ENCODE data around the gene ITFG1.

Gene ITFG1

GRCh38 chr16:47284999-47285398 is 175.9 kb downstream of the ITFG1 start:
- no peaks in the 10 kb centered on the region for H3F3A ChIP-seq (ENCODE audit: control insufficient read depth, insufficient read depth)
- no peaks in the 10 kb centered on the region for H3K27me3 ChIP-seq (ENCODE audit: control insufficient read depth, low read length)
- no peaks in the 10 kb centered on the region for H3K9me2 ChIP-seq (replicated peaks; ENCODE audit: control insufficient read depth, low read length)
- TF ChIP-seq EZH2phosphoT487 (IDR thresholded peaks at IDR 0.05; ENCODE audit: borderline replicate concordance, low read length): no peak
- TF ChIP-seq, protein P1, sequence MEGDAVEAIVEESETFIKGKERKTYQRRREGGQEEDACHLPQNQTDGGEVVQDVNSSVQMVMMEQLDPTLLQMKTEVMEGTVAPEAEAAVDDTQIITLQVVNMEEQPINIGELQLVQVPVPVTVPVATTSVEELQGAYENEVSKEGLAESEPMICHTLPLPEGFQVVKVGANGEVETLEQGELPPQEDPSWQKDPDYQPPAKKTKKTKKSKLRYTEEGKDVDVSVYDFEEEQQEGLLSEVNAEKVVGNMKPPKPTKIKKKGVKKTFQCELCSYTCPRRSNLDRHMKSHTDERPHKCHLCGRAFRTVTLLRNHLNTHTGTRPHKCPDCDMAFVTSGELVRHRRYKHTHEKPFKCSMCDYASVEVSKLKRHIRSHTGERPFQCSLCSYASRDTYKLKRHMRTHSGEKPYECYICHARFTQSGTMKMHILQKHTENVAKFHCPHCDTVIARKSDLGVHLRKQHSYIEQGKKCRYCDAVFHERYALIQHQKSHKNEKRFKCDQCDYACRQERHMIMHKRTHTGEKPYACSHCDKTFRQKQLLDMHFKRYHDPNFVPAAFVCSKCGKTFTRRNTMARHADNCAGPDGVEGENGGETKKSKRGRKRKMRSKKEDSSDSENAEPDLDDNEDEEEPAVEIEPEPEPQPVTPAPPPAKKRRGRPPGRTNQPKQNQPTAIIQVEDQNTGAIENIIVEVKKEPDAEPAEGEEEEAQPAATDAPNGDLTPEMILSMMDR (IDR thresholded peaks at IDR 0.05; ENCODE audit: low read depth, low read length, poor library complexity, severe bottlenecking): no peak
- no peaks in the 10 kb centered on the region for H4K20me1 ChIP-seq (ENCODE audit: control insufficient read depth, insufficient read depth, low read depth, low read length)
- H3K36me3 ChIP-seq (ENCODE audit: control insufficient read depth, low read length): no peaks in the 10 kb centered on the region
- no peak overlapping the region for H3K27ac ChIP-seq (ENCODE audit: low read depth, low read length)
- H3K79me2 ChIP-seq (ENCODE audit: control insufficient read depth, low read length): no peaks in the 10 kb centered on the region
- H3K4me3 ChIP-seq (ENCODE audit: low read length): no peak overlapping the region
- no peak overlapping the region for H3K4me2 ChIP-seq (ENCODE audit: low read length)
- H3K9me3 ChIP-seq (ENCODE audit: control insufficient read depth, insufficient read depth, low read length): no peaks in the 10 kb centered on the region
- H3K4me1 ChIP-seq (ENCODE audit: control insufficient read depth, low read length): no peaks in the 10 kb centered on the region

DNA sequence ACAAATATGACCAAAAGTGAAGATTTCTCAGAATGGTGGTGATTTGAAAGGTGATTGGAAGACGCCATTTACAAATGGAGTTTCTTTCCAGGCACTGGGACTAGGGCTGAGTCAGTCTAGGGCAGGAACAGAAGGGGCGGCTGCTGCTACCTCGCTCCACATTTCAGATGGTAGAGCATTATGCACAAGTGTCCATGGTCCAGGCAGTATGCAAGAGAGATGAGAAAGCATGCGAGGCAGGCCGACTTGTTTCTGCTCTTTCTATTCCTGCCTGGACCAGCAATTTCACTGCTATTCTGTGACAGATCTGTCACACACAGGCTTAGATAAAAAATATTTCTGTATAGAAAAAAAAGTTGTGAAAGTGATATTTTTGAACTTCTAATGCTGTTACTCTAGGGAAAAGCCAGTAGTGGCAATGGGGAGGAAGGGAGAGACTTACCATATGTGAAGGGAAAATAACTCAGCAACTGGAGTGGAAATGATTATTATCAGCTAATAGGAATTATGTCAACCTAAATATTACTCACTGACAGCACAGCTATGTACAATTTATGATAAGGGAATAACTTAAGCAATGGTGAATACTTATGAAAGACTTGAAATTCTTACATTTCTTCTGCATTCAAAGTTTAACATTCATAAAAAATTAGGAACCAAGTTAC is 182.4 kb downstream of the ITFG1 start:
- no peak for TF ChIP-seq EZH2phosphoT487 (IDR thresholded peaks at IDR 0.05; ENCODE audit: borderline replicate concordance, low read length)
- TF ChIP-seq, protein P1 (IDR thresholded peaks at IDR 0.05; ENCODE audit: low read depth, low read length, poor library complexity, severe bottlenecking): no peak
- Histone ChIP-seq H4K20me1 (ENCODE audit: control insufficient read depth, insufficient read depth, low read depth, low read length) (no peaks in the 10 kb centered on the region), H3K79me2 (ENCODE audit: control insufficient read depth, low read length) (no peaks in the 10 kb centered on the region), H3K4me2 (ENCODE audit: low read length) (no peak overlapping the region), H3K27me3 (ENCODE audit: control insufficient read depth, low read length) (no peaks in the 10 kb centered on the region), H3F3A (ENCODE audit: control insufficient read depth, insufficient read depth) (no peaks in the 10 kb centered on the region), H3K9me3 (ENCODE audit: control insufficient read depth, insufficient read depth, low read length) (no peaks in the 10 kb centered on the region), H3K9me2 (replicated peaks; ENCODE audit: control insufficient read depth, low read length) (no peaks in the 10 kb centered on the region), H3K4me3 (ENCODE audit: low read length) (no peak overlapping the region), H3K27ac (ENCODE audit: low read depth, low read length) (no peak overlapping the region), H3K4me1 (ENCODE audit: control insufficient read depth, low read length) (no peaks in the 10 kb centered on the region), H3K36me3 (ENCODE audit: control insufficient read depth, low read length) (no peaks in the 10 kb centered on the region)

GRCh38 chr16:47276522-47276921 is 184.3 kb downstream of the ITFG1 start:
- H3K36me3 ChIP-seq (ENCODE audit: control insufficient read depth, low read length): no peaks in the 10 kb centered on the region
- no peaks in the 10 kb centered on the region for H3K27me3 ChIP-seq (ENCODE audit: control insufficient read depth, low read length)
- no peak overlapping the region for H3K4me3 ChIP-seq (ENCODE audit: low read length)
- H3K9me3 ChIP-seq (ENCODE audit: control insufficient read depth, insufficient read depth, low read length): no peaks in the 10 kb centered on the region
- H3K4me2 ChIP-seq (ENCODE audit: low read length): no peak overlapping the region
- H3K4me1 ChIP-seq (ENCODE audit: control insufficient read depth, low read length): no peaks in the 10 kb centered on the region
- no peak for TF ChIP-seq EZH2phosphoT487 (IDR thresholded peaks at IDR 0.05; ENCODE audit: borderline replicate concordance, low read length)
- TF ChIP-seq, protein P1 (IDR thresholded peaks at IDR 0.05; ENCODE audit: low read depth, low read length, poor library complexity, severe bottlenecking): no peak
- H3K27ac ChIP-seq (ENCODE audit: low read depth, low read length): no peak overlapping the region
- no peaks in the 10 kb centered on the region for H3F3A ChIP-seq (ENCODE audit: control insufficient read depth, insufficient read depth)
- no peaks in the 10 kb centered on the region for H4K20me1 ChIP-seq (ENCODE audit: control insufficient read depth, insufficient read depth, low read depth, low read length)
- H3K9me2 ChIP-seq (replicated peaks; ENCODE audit: control insufficient read depth, low read length): no peaks in the 10 kb centered on the region
- H3K79me2 ChIP-seq (ENCODE audit: control insufficient read depth, low read length): no peaks in the 10 kb centered on the region
